Activated CD4-positive, alpha-beta memory T cell treated with anti-CD3 and anti-CD28 coated beads for 36 hours (primary cell): Measurements from ENCODE around the gene RABGAP1L. TPM values are rescaled to one million over a fixed set of nuclear protein-coding genes. Genes with fewer than 3 reads are reported as not detected.

Experiments
- CTCF ChIA-PET: fragments of 350-600 bp; sonication (Branson Sonifier 250); formaldehyde crosslinking; loops from one replicate; lab custom pipeline; 2021; ENCODE audit warnings: antibody characterized with exemption, inconsistent platforms; lab: Charles Lee
- POLR2A ChIA-PET: fragments of 350-600 bp; sonication (Branson Sonifier 250); formaldehyde crosslinking; loops from one replicate; lab custom pipeline; 2021; ENCODE audit warnings: antibody characterized with exemption; lab: Charles Lee
- DNase-seq: peaks from one replicate; pipeline ENCODE4 v3.0.0-alpha.2; 2020
- H3K27ac Mint-ChIP-seq: one replicate; pipeline ENCODE4 v1.8.0; 2021; ENCODE audit warnings: mixed read lengths
- H3K27me3 Mint-ChIP-seq: one replicate; pipeline ENCODE4 v1.8.0; 2021; ENCODE audit warnings: mixed read lengths
- H3K36me3 Mint-ChIP-seq: one replicate; pipeline ENCODE4 v1.8.0; 2021; ENCODE audit warnings: mixed read lengths
- H3K4me1 Mint-ChIP-seq: one replicate; pipeline ENCODE4 v1.8.0; 2021; ENCODE audit warnings: low read depth, mixed read lengths
- H3K4me3 Mint-ChIP-seq: one replicate; pipeline ENCODE4 v1.8.0; 2021; ENCODE audit warnings: mild to moderate bottlenecking, mixed read lengths
- H3K9me3 Mint-ChIP-seq: one replicate; pipeline ENCODE4 v1.8.0; 2021; ENCODE audit warnings: mixed read lengths
- intact Hi-C: fragments of 100-400 bp; cut with micrococcal nuclease; formaldehyde crosslinking; loops from one replicate; pipeline ENCODE4 v1.15.1; 2023
- total RNA-seq, 2 experiments: library from RNA; stranded (reverse); gene quantifications; one replicate each; pipeline ENCODE4 v1.2.3, GENCODE V29; 2021

RABGAP1L gene
- total RNA-seq, 2 experiments from 2014 or later = 30.5 to 30.9 TPM

GRCh38 chr1:174768949-174769348, 609.6 kb downstream of the RABGAP1L start:
- POLR2A ChIA-PET = no interaction called here
- DNase-seq = no peak
- intact Hi-C loops = loop anchor here (10.0 kb wide), 1 partner anchor 106 kb away; no protein-coding TSS in a partner anchor
- no peak overlapping the region for H3K27ac Mint-ChIP-seq
- no peaks in the 10 kb centered on the region for H3K36me3 Mint-ChIP-seq
- CTCF ChIA-PET = interaction anchor here (0.7 to 4.0 kb wide), 3 partner anchors 214 to 356 kb away, joined by 4 to 24 read pairs (median 13); no protein-coding TSS in a partner anchor
- no peaks in the 10 kb centered on the region for H3K27me3 Mint-ChIP-seq
- H3K4me1 Mint-ChIP-seq = peaks cover 5% of the 10 kb centered on the region
- no peak overlapping the region for H3K4me3 Mint-ChIP-seq
- no peaks in the 10 kb centered on the region for H3K9me3 Mint-ChIP-seq

- DNase-seq = no peak
- POLR2A ChIA-PET = no interaction called here
- CTCF ChIA-PET = interaction anchor here (0.6 to 4.0 kb wide), 4 partner anchors 210 to 591 kb away, joined by 3 to 24 read pairs (median 8); no protein-coding TSS in a partner anchor
- Mint-ChIP-seq H3K27ac (no peak overlapping the region), H3K36me3 (no peaks in the 10 kb centered on the region), H3K9me3 (no peaks in the 10 kb centered on the region), H3K4me3 (no peak overlapping the region), H3K4me1 (peaks cover 5% of the 10 kb centered on the region), H3K27me3 (no peaks in the 10 kb centered on the region)
- intact Hi-C loops = loop anchor here (1.0 to 10.0 kb wide), 4 partner anchors 105 to 355 kb away; no protein-coding TSS in a partner anchor
Measured at GRCh38 chr1:174769961-174770549, 610.7 kb downstream of the RABGAP1L start.

GRCh38 chr1:174775621-174776020, 616.3 kb downstream of the RABGAP1L start:
- Mint-ChIP-seq H3K4me1 (no peaks in the 10 kb centered on the region), H3K4me3 (no peak overlapping the region), H3K36me3 (peaks cover 3% of the 10 kb centered on the region), H3K27me3 (no peaks in the 10 kb centered on the region), H3K9me3 (no peaks in the 10 kb centered on the region), H3K27ac (no peak overlapping the region)
- intact Hi-C loops = no loop called here
- ChIA-PET POLR2A (interaction anchor here (0.6 kb wide), 1 partner anchor 945 kb away, joined by 4 read pairs; no protein-coding TSS in a partner anchor), CTCF (interaction anchor here (0.6 kb wide), 1 partner anchor 586 kb away, joined by 4 read pairs; no protein-coding TSS in a partner anchor)
- DNase-seq = no peak

GRCh38 chr1:174777262-174777661, 617.9 kb downstream of the RABGAP1L start:
- no peak overlapping the region for H3K27ac Mint-ChIP-seq
- H3K36me3 Mint-ChIP-seq = peaks cover 3% of the 10 kb centered on the region
- intact Hi-C loops = no loop called here
- no peak overlapping the region for H3K4me3 Mint-ChIP-seq
- H3K27me3 Mint-ChIP-seq = no peaks in the 10 kb centered on the region
- CTCF ChIA-PET = no interaction called here
- no peak for DNase-seq
- H3K9me3 Mint-ChIP-seq = no peaks in the 10 kb centered on the region
- POLR2A ChIA-PET = no interaction called here
- H3K4me1 Mint-ChIP-seq = no peaks in the 10 kb centered on the region

- intact Hi-C loops = no loop called here
- H3K36me3 Mint-ChIP-seq = no peaks in the 10 kb centered on the region
- H3K4me1 Mint-ChIP-seq = peaks cover 6% of the 10 kb centered on the region
- H3K27ac Mint-ChIP-seq = no peak overlapping the region
- H3K27me3 Mint-ChIP-seq = no peaks in the 10 kb centered on the region
- ChIA-PET POLR2A (interaction anchor here (0.6 to 1.1 kb wide), 2 partner anchors 15 to 178 kb away, joined by 3 read pairs; no protein-coding TSS in a partner anchor), CTCF (interaction anchor here (0.8 kb wide), 1 partner anchor 42 kb away, joined by 3 read pairs; no protein-coding TSS in a partner anchor)
- H3K9me3 Mint-ChIP-seq = no peaks in the 10 kb centered on the region
- no peak for DNase-seq
- H3K4me3 Mint-ChIP-seq = no peak overlapping the region
Measured at GRCh38 chr1:174785510-174785909, 626.2 kb downstream of the RABGAP1L start.

- Mint-ChIP-seq H3K4me3 (no peak overlapping the region), H3K36me3 (no peaks in the 10 kb centered on the region), H3K27ac (no peak overlapping the region), H3K27me3 (no peaks in the 10 kb centered on the region), H3K4me1 (peaks cover 6% of the 10 kb centered on the region), H3K9me3 (no peaks in the 10 kb centered on the region)
- intact Hi-C loops = no loop called here
- DNase-seq = no peak
- ChIA-PET POLR2A (interaction anchor here (1.1 kb wide), 1 partner anchor 177 kb away, joined by 3 read pairs; no protein-coding TSS in a partner anchor), CTCF (no interaction called here)
Measured at GRCh38 chr1:174786358-174786757, 627.0 kb downstream of the RABGAP1L start.

- Mint-ChIP-seq H3K9me3 (no peaks in the 10 kb centered on the region), H3K27me3 (no peaks in the 10 kb centered on the region), H3K27ac (no peak overlapping the region), H3K36me3 (no peaks in the 10 kb centered on the region), H3K4me3 (no peak overlapping the region), H3K4me1 (peaks cover 6% of the 10 kb centered on the region)
- POLR2A ChIA-PET = no interaction called here
- DNase-seq = no peak
- CTCF ChIA-PET = no interaction called here
- intact Hi-C loops = no loop called here
Measured at GRCh38 chr1:174786760-174787159, 627.4 kb downstream of the RABGAP1L start.

GRCh38 chr1:174788981-174789380, 629.7 kb downstream of the RABGAP1L start:
- CTCF ChIA-PET = no interaction called here
- no peak for DNase-seq
- Mint-ChIP-seq H3K36me3 (no peaks in the 10 kb centered on the region), H3K27ac (no peak overlapping the region), H3K9me3 (no peaks in the 10 kb centered on the region), H3K4me3 (no peak overlapping the region), H3K4me1 (peaks cover 6% of the 10 kb centered on the region), H3K27me3 (no peaks in the 10 kb centered on the region)
- intact Hi-C loops = no loop called here
- POLR2A ChIA-PET = interaction anchor here (0.6 kb wide), 1 partner anchor 178 kb away, joined by 3 read pairs; no protein-coding TSS in a partner anchor

- no peak for DNase-seq
- H3K36me3 Mint-ChIP-seq = no peaks in the 10 kb centered on the region
- H3K27me3 Mint-ChIP-seq = no peaks in the 10 kb centered on the region
- no peaks in the 10 kb centered on the region for H3K9me3 Mint-ChIP-seq
- intact Hi-C loops = no loop called here
- no peak overlapping the region for H3K27ac Mint-ChIP-seq
- H3K4me1 Mint-ChIP-seq = peaks cover 6% of the 10 kb centered on the region
- CTCF ChIA-PET = no interaction called here
- H3K4me3 Mint-ChIP-seq = no peak overlapping the region
- POLR2A ChIA-PET = interaction anchor here (0.6 kb wide), 1 partner anchor 178 kb away, joined by 3 read pairs; no protein-coding TSS in a partner anchor
Measured at GRCh38 chr1:174789399-174789798, 630.1 kb downstream of the RABGAP1L start.

GRCh38 chr1:174791863-174792262, 632.5 kb downstream of the RABGAP1L start:
- Mint-ChIP-seq H3K4me1 (peaks cover 4% of the 10 kb centered on the region), H3K27ac (no peak overlapping the region), H3K36me3 (no peaks in the 10 kb centered on the region), H3K4me3 (no peak overlapping the region), H3K27me3 (no peaks in the 10 kb centered on the region), H3K9me3 (no peaks in the 10 kb centered on the region)
- intact Hi-C loops = no loop called here
- CTCF ChIA-PET = no interaction called here
- POLR2A ChIA-PET = no interaction called here
- DNase-seq = no peak

- intact Hi-C loops = no loop called here
- H3K27me3 Mint-ChIP-seq = no peaks in the 10 kb centered on the region
- ChIA-PET POLR2A (interaction anchor here (0.6 kb wide), 1 partner anchor 619 kb away, joined by 3 read pairs; no protein-coding TSS in a partner anchor), CTCF (interaction anchor here (0.6 kb wide), 1 partner anchor 189 kb away, joined by 3 read pairs; no protein-coding TSS in a partner anchor)
- H3K36me3 Mint-ChIP-seq = no peaks in the 10 kb centered on the region
- peaks cover 2% of the 10 kb centered on the region for H3K4me1 Mint-ChIP-seq
- H3K27ac Mint-ChIP-seq = no peak overlapping the region
- H3K4me3 Mint-ChIP-seq = no peak overlapping the region
- DNase-seq = no peak
- no peaks in the 10 kb centered on the region for H3K9me3 Mint-ChIP-seq
Measured at GRCh38 chr1:174794861-174795260, 635.5 kb downstream of the RABGAP1L start.

- ChIA-PET POLR2A (no interaction called here), CTCF (no interaction called here)
- H3K27ac Mint-ChIP-seq = no peak overlapping the region
- no peaks in the 10 kb centered on the region for H3K36me3 Mint-ChIP-seq
- DNase-seq = no peak
- intact Hi-C loops = no loop called here
- peaks cover 2% of the 10 kb centered on the region for H3K4me1 Mint-ChIP-seq
- no peaks in the 10 kb centered on the region for H3K27me3 Mint-ChIP-seq
- no peaks in the 10 kb centered on the region for H3K9me3 Mint-ChIP-seq
- H3K4me3 Mint-ChIP-seq = no peak overlapping the region
Measured at GRCh38 chr1:174795806-174796205, 636.5 kb downstream of the RABGAP1L start.
